Neutrophil (primary cell): ENCODE measurements around the gene STRN4.

ENCODE experiments used
- H3K27ac ChIP-seq: fragments of 200-600 bp; sonication (generic); 2 replicates; pipeline ENCODE4 v1.5.1; 2016; ENCODE audit warnings: mild to moderate bottlenecking, moderate library complexity
- H3K27me3 ChIP-seq: fragments of 200-600 bp; sonication (generic); 2 replicates; pipeline ENCODE4 v1.6.0; 2016; ENCODE audit warnings: mild to moderate bottlenecking
- H3K36me3 ChIP-seq: fragments of 200-600 bp; sonication (generic); 2 replicates; pipeline ENCODE4 v1.5.1; 2017
- H3K4me1 ChIP-seq, 2 experiments: fragments of 200-600 bp in 1 of 2; sonication (generic) in 1 of 2; 1 replicate in 1 of 2; 2 replicates in 1 of 2; pipeline versions ENCODE4 v1.5.1 to v1.6.1; 2013 to 2016; ENCODE audit warnings: low read depth in 1 of 2, low read length in 1 of 2, mild to moderate bottlenecking in 1 of 2, moderate library complexity in 1 of 2; ENCODE audit not compliant: control insufficient read depth in 1 of 2, insufficient read depth in 1 of 2
- H3K4me3 ChIP-seq, 2 experiments: fragments of 200-600 bp in 1 of 2; sonication (generic) in 1 of 2; 1 replicate in 1 of 2; 2 replicates in 1 of 2; pipeline ENCODE4 v1.5.1; 2013 to 2016; ENCODE audit warnings: low read depth in 1 of 2, low read length in 1 of 2, mild to moderate bottlenecking in 1 of 2, moderate library complexity in 1 of 2
- H3K9me3 ChIP-seq: fragments of 200-600 bp; sonication (generic); 2 replicates; pipeline ENCODE4 v1.5.1; 2016
- CTCF ChIP-seq: fragments of 200-600 bp; sonication (generic); IDR thresholded peaks from 2 replicates; pipeline ENCODE4 v1.5.1; 2016; ENCODE audit warnings: antibody characterized with exemption

Gene STRN4

GRCh38 chr19:46724468-46724867 lies 21.8 kb downstream of the STRN4 start:
- Histone ChIP-seq H3K36me3 (peaks cover 100% of the 10 kb centered on the region), H3K4me1 (peaks cover 22 to 25% of the 10 kb centered on the region in 2 experiments), H3K9me3 (no peaks in the 10 kb centered on the region), H3K4me3 (no peak overlapping the region), H3K27ac (no peak overlapping the region), H3K27me3 (no peaks in the 10 kb centered on the region)
- no peak for TF ChIP-seq CTCF

GRCh38 chr19:46723471-46723870 lies 22.8 kb downstream of the STRN4 start:
- H3K4me1 ChIP-seq = peaks cover 27 to 30% of the 10 kb centered on the region in 2 experiments
- no peak overlapping the region for H3K27ac ChIP-seq
- H3K27me3 ChIP-seq = no peaks in the 10 kb centered on the region
- TF ChIP-seq CTCF = no peak
- H3K36me3 ChIP-seq = peaks cover 98% of the 10 kb centered on the region
- H3K9me3 ChIP-seq = no peaks in the 10 kb centered on the region
- H3K4me3 ChIP-seq = no peak overlapping the region

DNA sequence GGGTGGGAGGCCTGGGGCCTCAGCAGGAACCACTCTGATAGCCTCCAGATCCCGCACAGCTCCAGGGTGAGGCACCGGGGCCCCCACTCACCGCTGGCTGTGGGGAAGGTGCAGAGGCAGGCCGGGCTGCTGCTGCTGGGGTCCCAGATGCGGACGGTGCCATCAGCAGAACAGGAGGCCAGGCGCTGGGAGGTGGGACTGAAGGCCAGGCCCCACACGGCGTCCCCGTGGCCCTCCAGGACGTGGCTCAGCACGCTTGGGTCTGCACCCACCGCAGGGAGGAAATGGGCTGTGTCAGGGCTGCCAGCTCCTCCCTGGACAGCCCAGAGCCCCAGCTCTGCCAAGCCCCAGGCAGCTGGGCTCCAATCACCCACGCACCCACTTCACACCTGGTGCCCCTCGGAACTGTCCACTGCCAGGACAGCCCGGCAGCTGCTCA lies 23.2 kb downstream of the STRN4 start:
- no peaks in the 10 kb centered on the region for H3K9me3 ChIP-seq
- H3K27ac ChIP-seq = no peak overlapping the region
- H3K4me1 ChIP-seq = peaks cover 29 to 33% of the 10 kb centered on the region in 2 experiments
- H3K4me3 ChIP-seq = no peak overlapping the region
- peaks cover 94% of the 10 kb centered on the region for H3K36me3 ChIP-seq
- no peaks in the 10 kb centered on the region for H3K27me3 ChIP-seq
- no peak for TF ChIP-seq CTCF

- H3K9me3 ChIP-seq = no peaks in the 10 kb centered on the region
- peaks cover 89% of the 10 kb centered on the region for H3K36me3 ChIP-seq
Measured at GRCh38 chr19:46722421-46723022, 23.7 kb downstream of the STRN4 start.

DNA sequence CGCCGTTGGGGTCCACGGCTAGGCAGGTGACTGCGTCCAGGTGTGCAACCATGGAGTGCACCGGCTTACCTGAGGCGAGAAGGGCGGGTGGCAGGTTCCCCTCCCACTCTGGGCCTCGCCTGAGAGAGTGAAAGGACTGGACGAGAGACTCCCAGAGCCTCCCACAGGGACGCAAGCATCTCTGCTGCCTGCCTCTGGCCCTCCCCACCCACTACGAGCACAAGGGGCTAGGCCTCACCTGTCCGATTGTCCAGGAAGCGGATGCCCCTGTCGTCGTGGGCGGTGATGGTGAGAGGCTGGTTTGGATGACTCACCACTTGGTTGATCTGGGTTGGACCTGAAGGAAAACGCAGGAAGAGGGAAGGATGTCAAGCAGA lies 24.3 kb downstream of the STRN4 start:
- Histone ChIP-seq H3K27ac (no peak overlapping the region), H3K9me3 (no peaks in the 10 kb centered on the region), H3K27me3 (no peaks in the 10 kb centered on the region), H3K4me1 (peaks cover 40 to 42% of the 10 kb centered on the region in 2 experiments), H3K4me3 (no peak overlapping the region), H3K36me3 (peaks cover 83% of the 10 kb centered on the region)
- TF ChIP-seq CTCF = no peak

More at GRCh38 chr19:46722421-46723022, 23.7 kb downstream of the STRN4 start:
- Histone ChIP-seq H3K4me1 (peaks cover 34 to 39% of the 10 kb centered on the region in 2 experiments), H3K4me3 (no peak overlapping the region), H3K27me3 (no peaks in the 10 kb centered on the region), H3K27ac (no peak overlapping the region)
- TF ChIP-seq CTCF = no peak
